Measurements from ENCODE around the gene PEX5L. TPM values are rescaled to one million over a fixed set of nuclear protein-coding genes. Genes with fewer than 3 reads are reported as not detected.
"Not testable (repeated sequence)": the region's sequence is repeated elsewhere in the genome, so short reads cannot be mapped to it uniquely, and the experiment has no call there.

The PEX5L gene
- total RNA-seq, 2 donors from 2014 or later, result 4.2 to 13.2 TPM

DNA sequence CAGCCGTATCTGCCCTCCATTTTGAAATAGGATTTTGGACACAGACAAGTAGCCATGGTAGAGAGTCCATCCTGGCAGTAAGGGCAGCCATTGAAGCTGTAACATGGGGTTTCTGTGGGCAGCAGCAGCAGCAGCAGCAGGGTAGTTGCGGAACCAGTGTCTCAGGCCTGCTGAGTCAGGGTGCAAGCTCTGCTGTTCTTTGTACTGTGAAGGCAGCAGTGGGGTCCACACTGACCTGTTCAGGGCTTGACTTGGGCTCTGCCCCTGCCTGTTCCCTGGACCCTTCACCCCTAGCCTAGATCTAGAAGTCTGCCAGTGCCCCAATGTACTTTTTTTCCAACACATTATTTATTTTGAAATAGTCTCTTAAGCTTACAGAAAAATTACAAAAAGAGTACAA lies 9.7 kb downstream of the PEX5L start:
- no peak overlapping the region for H3K4me3 ChIP-seq
- no peaks in the 10 kb centered on the region for H3K9me3 ChIP-seq
- no peaks in the 10 kb centered on the region for H3K27me3 ChIP-seq
- ATAC-seq, result no peak
- TF ChIP-seq CTCF (IDR thresholded peaks at IDR 0.05), result no peak
- TF ChIP-seq POLR2A (IDR thresholded peaks at IDR 0.05), result no peak
- H3K27ac ChIP-seq, result no peak overlapping the region
- no peaks in the 10 kb centered on the region for H3K4me1 ChIP-seq
- H3K36me3 ChIP-seq (replicated peaks in 1 of 2; ENCODE audit: insufficient read depth in 1 of 2, low read depth in 2 of 2), result no peaks in the 10 kb centered on the region
- DNase-seq, result no peak
- intact Hi-C loops (cut with DNase I), result no loop called here
- WGBS, 2 donors, result 85 to 100% methylated on average over 2 of the region's 2 CpGs

GRCh38 chr3:180018543-180018942 lies 18.2 kb downstream of the PEX5L start:
- WGBS, 2 donors, result 54 to 55% methylated on average over 5 of the region's 5 CpGs
- intact Hi-C loops (cut with DNase I), result no loop called here
- Histone ChIP-seq H3K9me3 (no peaks in the 10 kb centered on the region), H3K36me3 (replicated peaks in 1 of 2; ENCODE audit: insufficient read depth in 1 of 2, low read depth in 2 of 2) (no peaks in the 10 kb centered on the region), H3K27ac (no peak overlapping the region), H3K27me3 (no peaks in the 10 kb centered on the region), H3K4me1 (peaks cover 12% of the 10 kb centered on the region), H3K4me3 (no peak overlapping the region)
- DNase-seq, result no peak
- no peak for TF ChIP-seq POLR2A (IDR thresholded peaks at IDR 0.05)
- TF ChIP-seq CTCF (IDR thresholded peaks at IDR 0.05), result no peak
- ATAC-seq, result no peak

DNA sequence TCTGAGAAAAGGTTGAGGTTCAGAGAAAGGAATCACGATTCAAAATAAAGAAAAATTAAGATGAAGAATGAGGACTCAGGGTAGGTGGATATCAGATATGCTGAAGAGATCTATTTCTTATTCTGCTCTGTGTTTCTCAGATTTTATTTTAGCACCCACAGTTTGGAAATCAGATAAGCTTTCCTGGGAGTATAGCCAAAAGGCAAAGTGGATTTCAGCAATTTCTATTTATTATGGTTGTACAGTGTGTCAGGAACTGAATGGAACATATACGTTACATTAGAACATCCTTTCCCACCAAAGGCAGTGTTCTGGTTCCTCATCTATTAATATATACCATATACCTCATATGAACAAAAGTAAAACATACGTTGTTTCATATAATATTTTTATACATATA lies 18.9 kb downstream of the PEX5L start:
- no peak for DNase-seq
- Histone ChIP-seq H3K4me3 (no peak overlapping the region), H3K9me3 (no peaks in the 10 kb centered on the region), H3K4me1 (peaks cover 12% of the 10 kb centered on the region), H3K36me3 (replicated peaks in 1 of 2; ENCODE audit: insufficient read depth in 1 of 2, low read depth in 2 of 2) (no peaks in the 10 kb centered on the region), H3K27ac (no peak overlapping the region), H3K27me3 (no peaks in the 10 kb centered on the region)
- TF ChIP-seq CTCF (IDR thresholded peaks at IDR 0.05) (no peak), POLR2A (IDR thresholded peaks at IDR 0.05) (no peak)
- WGBS, 2 donors, result 55 to 56% methylated on average over 3 of the region's 3 CpGs
- intact Hi-C loops (cut with DNase I), result no loop called here
- no peak for ATAC-seq

- no peak for TF ChIP-seq POLR2A (IDR thresholded peaks at IDR 0.05)
- no peak for TF ChIP-seq CTCF (IDR thresholded peaks at IDR 0.05)
- ATAC-seq, result no peak
- DNase-seq, result no peak
- intact Hi-C loops (cut with DNase I), result no loop called here
- peaks cover 0 to 18% (median 0%) of the 10 kb centered on the region in 3 donors for H3K9me3 ChIP-seq
- H3K4me1 ChIP-seq, result no peaks in the 10 kb centered on the region
- no peaks in the 10 kb centered on the region for H3K36me3 ChIP-seq (replicated peaks in 1 of 2; ENCODE audit: insufficient read depth in 1 of 2, low read depth in 2 of 2)
- no peak overlapping the region for H3K27ac ChIP-seq
- H3K4me3 ChIP-seq, result no peak overlapping the region
- WGBS, 2 donors, result 58 to 63% methylated on average over 3 of the region's 3 CpGs
- peaks cover 0 to 4% of the 10 kb centered on the region in 2 donors for H3K27me3 ChIP-seq
Measured at GRCh38 chr3:180011927-180012326, 24.8 kb downstream of the PEX5L start.

DNA sequence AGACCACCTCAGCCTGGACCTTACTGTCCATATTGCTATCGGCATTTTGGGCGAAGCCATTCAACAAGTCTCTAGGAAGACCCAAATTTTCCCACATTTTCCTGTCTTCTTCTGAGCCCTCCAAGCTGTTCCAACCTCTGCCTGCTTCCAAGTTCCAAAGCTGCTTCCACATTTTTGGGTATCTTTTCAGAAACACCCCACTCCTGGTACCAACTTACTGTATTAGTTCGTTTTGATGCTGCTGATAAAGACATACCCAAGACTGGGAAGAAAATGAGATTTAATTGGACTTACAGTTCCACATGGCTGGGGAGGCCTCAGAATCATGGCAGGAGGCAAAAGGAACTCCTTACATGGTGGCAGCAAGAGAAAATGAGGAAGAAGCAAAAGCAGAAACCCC lies 28.4 kb downstream of the PEX5L start:
- DNase-seq; intact Hi-C loops (cut with DNase I); H3K4me1 ChIP-seq; H3K27me3 ChIP-seq; H3K27ac ChIP-seq; ATAC-seq; H3K36me3 ChIP-seq (replicated peaks in 1 of 2; ENCODE audit: insufficient read depth in 1 of 2, low read depth in 2 of 2); H3K4me3 ChIP-seq: not testable (repeated sequence)
- peaks cover 0 to 18% (median 0%) of the 10 kb centered on the region in 3 donors for H3K9me3 ChIP-seq
- 87 to 92% methylated on average over 3 of the region's 3 CpGs for WGBS, 2 donors
